Heart left ventricle (tissue), 16 donors: ENCODE results near the gene RABGGTA. TPM values are rescaled to one million over a fixed set of nuclear protein-coding genes. Genes with fewer than 3 reads are reported as not detected.

Experiments used
- ATAC-seq, 4 donors: fragments of 200-7000 bp; cut with Tn5 transposase; one replicate each; pipeline ENCODE4 v1.9.1; 2020 to 2022; ENCODE audit warnings: moderate library complexity in 4 of 4, mild to moderate bottlenecking in 3 of 4, moderate number of reproducible peaks in 1 of 4
- DNase-seq, 5 donors: peaks; one replicate each; pipeline ENCODE4 v3.0.0-alpha.2; 2020
- H3K27ac ChIP-seq, 12 donors: fragments of 200-600 bp; sonication (generic) in 4 of 12; one replicate each; pipeline versions ENCODE4 v1.5.0 to v1.8.0; 2016 to 2022; ENCODE audit warnings: mild to moderate bottlenecking in 2 of 12
- H3K27me3 ChIP-seq, 9 donors: fragments of 200-600 bp; sonication (generic) in 2 of 9; one replicate each; pipeline versions ENCODE4 v1.5.1 to v1.8.0; 2016 to 2022; ENCODE audit warnings: mild to moderate bottlenecking in 3 of 9
- H3K36me3 ChIP-seq, 9 donors: fragments of 200-600 bp; sonication (generic) in 2 of 9; one replicate each; pipeline versions ENCODE4 v1.5.0 to v1.8.0; 2018 to 2022; ENCODE audit warnings: mild to moderate bottlenecking in 2 of 9
- H3K4me1 ChIP-seq, 12 donors: fragments of 200-600 bp; sonication (generic) in 4 of 12; one replicate each; pipeline versions ENCODE4 v1.5.0 to v1.8.0; 2016 to 2022; ENCODE audit warnings: mild to moderate bottlenecking in 3 of 12
- H3K4me3 ChIP-seq, 12 donors: fragments of 200-600 bp; sonication (generic) in 4 of 12; one replicate each; pipeline versions ENCODE4 v1.5.0 to v1.8.0; 2017 to 2022; ENCODE audit warnings: mild to moderate bottlenecking in 9 of 12, moderate library complexity in 4 of 12
- H3K9me3 ChIP-seq, 12 donors: fragments of 200-600 bp; sonication (generic) in 4 of 12; one replicate each; pipeline versions ENCODE4 v1.5.0 to v1.8.0; 2016 to 2022; ENCODE audit warnings: mild to moderate bottlenecking in 1 of 12
- POLR2A ChIP-seq, 2 donors: fragments of 450-650 bp; IDR thresholded peaks; one replicate each; pipeline ENCODE4 v1.6.1; 2017; ENCODE audit warnings: antibody characterized with exemption in 2 of 2, mild to moderate bottlenecking in 2 of 2, moderate library complexity in 2 of 2
- WGBS, 4 donors: extraction: QIAGEN DNeasy Blood & Tissue Kit in 2 of 4; methylation state at CpG; one replicate each; pipeline versions ENCODE4 v1.1.5 to v1.1.7; 2013 to 2018; 5-methylcytosine and 5-hydroxymethylcytosine counted together
- intact Hi-C, 10 donors: fragments of 100-400 bp; cut with DNase I; formaldehyde crosslinking; loops; one replicate each; pipeline versions ENCODE4 v1.11.1 to v1.14.2; 2022
- polyA plus RNA-seq, 2 donors: library from polyadenylated mRNA; stranded (reverse); fragments of 200-250 nt; gene quantifications; one replicate each; pipeline ENCODE4 v1.2.3, GENCODE V29; 2013
- total RNA-seq, 9 donors: library from RNA; depleted of rRNA in 2 of 9; stranded (reverse); fragments of >200 nt in 2 of 9; fragmentation: NEBNext Ultra II Directional in 3 of 9; extraction: Animal tissue kit (Norgen Biotek cat#: 25700) in 3 of 9; gene quantifications; one replicate each; pipeline versions ENCODE4 v1.1.0 to v1.2.4, GENCODE V29; 2016 to 2023
- TF ChIP-seq, protein P1 (sequence below), 12 donors: fragments of 200-600 bp; sonication (generic) in 4 of 12; IDR thresholded peaks; one replicate each; pipeline versions ENCODE4 v1.5.0 to v1.8.0; 2018 to 2022; ENCODE audit warnings: antibody characterized with exemption in 12 of 12, mild to moderate bottlenecking in 5 of 12
- donor health status: ischemic (EF 13 %, LVEDD 7.1; RV severe dilation, severe dysfunction).
- donor health status: healthy with polysubstance abuse.
- donor health status: DM: no; HTN: yes; CAD: no.
- donor health status: DM: no; HTN: no; CAD: no.
- donor health status: ischemic (EF 25% LVEDD 6.9; RV normal size, moderate dysfunction).
- donor health status: ischemic (EF 25% LVEDD 5.7; RV mildly dilated, moderate dysfunction).
- donor health status: healthy.
- donor health status: DM: yes; HTN: yes; CAD: no.
- donor health status: ischemic (EF 35%, LVEDD 5.7; RV mildly dilated, moderate dysfunction).
- donor health status: nonischemic (EF 11% LVEDD 7.7; RV severe dilation, severe dysfunction).
- donor health status: DM: yes; HTN: yes; CAD: no.
- donor health status: PGD.
- donor health status: ischemic (EF 29% LVEDD 5.4; RV normal size, mild dysfunction).
- donor health status: nonischemic (EF 23%, LVEDD 6.1; RV moderate dilation, normal function).

RABGGTA gene
- total and polyA plus RNA-seq, 11 donors = 18.8 to 33.1 (median 26.7) TPM

DNA sequence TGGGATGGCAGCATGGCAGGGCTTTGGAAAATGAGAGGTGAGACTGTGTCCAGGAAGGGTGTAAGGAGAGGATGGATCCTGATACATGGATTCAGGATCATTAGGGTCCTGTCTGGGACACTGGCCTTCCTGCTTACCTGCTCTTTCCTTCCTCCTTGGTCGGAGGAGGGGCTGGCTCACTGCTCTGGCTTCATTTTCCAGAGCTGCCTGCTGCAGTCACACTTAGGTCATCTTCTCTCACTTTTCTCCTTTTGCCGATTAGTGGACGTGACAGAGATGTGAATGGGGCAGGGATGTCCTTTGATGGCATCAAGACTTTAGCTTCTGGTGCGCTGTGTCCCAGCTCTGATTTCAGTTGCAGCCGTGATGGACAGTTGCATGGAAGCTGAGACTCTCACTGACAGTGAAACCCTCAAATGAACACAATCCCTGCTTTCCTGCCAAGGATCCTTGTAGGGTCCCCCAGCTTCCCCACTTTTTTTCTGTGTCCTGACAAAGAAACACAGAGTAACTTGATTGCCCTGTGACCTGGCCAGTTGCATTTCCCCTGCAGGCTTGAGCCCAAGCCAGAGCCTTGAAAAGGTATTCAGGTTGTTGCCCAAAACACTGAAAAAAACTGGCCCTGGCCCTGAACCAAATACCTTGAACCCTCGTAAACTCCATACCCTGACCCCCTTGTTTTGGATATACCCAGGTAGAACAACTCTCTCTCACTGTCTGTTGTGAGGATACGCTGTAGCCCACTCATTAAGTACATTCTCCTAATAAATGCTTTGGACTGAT is 37.1 kb upstream of the RABGGTA start:
- Histone ChIP-seq H3K27me3 (no peaks in the 10 kb centered on the region), H3K9me3 (no peaks in the 10 kb centered on the region), H3K27ac (no peak overlapping the region), H3K4me1 (peaks cover 9 to 59% (median 37%) of the 10 kb centered on the region in 12 donors), H3K36me3 (peaks cover 0 to 44% (median 38%) of the 10 kb centered on the region in 9 donors), H3K4me3 (no peak overlapping the region)
- TF ChIP-seq, protein P1, sequence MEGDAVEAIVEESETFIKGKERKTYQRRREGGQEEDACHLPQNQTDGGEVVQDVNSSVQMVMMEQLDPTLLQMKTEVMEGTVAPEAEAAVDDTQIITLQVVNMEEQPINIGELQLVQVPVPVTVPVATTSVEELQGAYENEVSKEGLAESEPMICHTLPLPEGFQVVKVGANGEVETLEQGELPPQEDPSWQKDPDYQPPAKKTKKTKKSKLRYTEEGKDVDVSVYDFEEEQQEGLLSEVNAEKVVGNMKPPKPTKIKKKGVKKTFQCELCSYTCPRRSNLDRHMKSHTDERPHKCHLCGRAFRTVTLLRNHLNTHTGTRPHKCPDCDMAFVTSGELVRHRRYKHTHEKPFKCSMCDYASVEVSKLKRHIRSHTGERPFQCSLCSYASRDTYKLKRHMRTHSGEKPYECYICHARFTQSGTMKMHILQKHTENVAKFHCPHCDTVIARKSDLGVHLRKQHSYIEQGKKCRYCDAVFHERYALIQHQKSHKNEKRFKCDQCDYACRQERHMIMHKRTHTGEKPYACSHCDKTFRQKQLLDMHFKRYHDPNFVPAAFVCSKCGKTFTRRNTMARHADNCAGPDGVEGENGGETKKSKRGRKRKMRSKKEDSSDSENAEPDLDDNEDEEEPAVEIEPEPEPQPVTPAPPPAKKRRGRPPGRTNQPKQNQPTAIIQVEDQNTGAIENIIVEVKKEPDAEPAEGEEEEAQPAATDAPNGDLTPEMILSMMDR (IDR thresholded peaks at IDR 0.05) = peak in 4 of 12 donors; percentile 1 to 40 (median 23)
- no peak for TF ChIP-seq POLR2A (IDR thresholded peaks at IDR 0.05)
- DNase-seq (peak in 1 of 5 donors; percentile 18), ATAC-seq (no peak)
- WGBS, 4 donors = 82 to 87% (median 85%) methylated on average over 7 of the region's 7 CpGs
- intact Hi-C loops = no loop called here

DNA sequence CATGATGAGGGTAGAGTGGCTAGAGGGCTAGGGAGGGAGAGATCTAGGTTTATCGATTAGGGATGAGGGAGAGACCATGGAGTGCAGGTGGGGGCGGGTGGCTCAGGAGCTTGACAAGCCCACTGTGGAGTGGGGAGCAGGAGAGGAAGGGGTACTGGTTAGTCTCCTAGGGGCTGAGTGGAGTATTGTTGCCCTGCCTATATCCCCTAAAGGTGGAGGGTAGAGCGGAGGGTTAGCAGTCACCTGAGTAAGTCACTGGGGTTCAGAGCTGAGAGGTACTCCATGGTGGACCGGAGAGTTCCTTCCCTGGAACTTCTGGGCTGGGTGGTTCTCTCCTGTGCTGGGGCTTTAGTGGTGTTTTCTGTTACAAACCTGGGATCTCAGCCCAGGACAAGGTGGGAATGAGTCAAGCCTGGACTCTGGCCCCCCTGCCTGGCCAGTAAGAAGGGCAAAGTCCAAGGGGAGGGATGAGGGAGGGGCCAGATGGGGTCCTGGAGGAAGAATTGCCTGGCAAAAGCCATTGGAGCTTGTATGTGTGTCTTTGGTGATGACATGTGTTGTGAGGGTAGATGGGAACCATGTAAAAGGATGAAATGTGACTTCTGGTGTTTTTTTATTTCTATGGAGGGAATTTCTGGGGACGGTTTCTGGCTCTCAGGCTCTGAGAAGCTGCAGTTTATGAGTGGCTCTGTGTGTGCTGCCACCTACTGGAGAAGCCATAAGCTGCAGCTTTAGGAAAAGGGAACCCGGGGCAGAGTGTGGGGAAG is 36.4 kb upstream of the RABGGTA start, which contains the start of gene CIDEB:
Gene CIDEB, minus strand, starts transcription at position 403 of the 767 bp plus-strand sequence. Its CDS starts 119 bp downstream, at position 284.
- Histone ChIP-seq H3K9me3 (no peaks in the 10 kb centered on the region), H3K4me1 (peaks cover 9 to 52% (median 32%) of the 10 kb centered on the region in 12 donors), H3K27me3 (no peaks in the 10 kb centered on the region), H3K4me3 (no peak within 1 kb of the TSS), H3K36me3 (peaks cover 0 to 52% (median 46%) of the 10 kb centered on the region in 9 donors), H3K27ac (no peak within 1 kb of the TSS)
- DNase-seq = peak in 3 of 5 donors; percentile 42 to 59 (median 58)
- no peak for TF ChIP-seq POLR2A (IDR thresholded peaks at IDR 0.05)
- TF ChIP-seq, protein P1 (IDR thresholded peaks at IDR 0.05) = peak; percentile 79 to 96 (median 90)
- intact Hi-C loops = no loop called here
- WGBS, 4 donors = 56 to 63% (median 61%) methylated on average over 6 of the region's 6 CpGs
- peak in 3 of 4 donors; percentile 3 to 23 (median 13) for ATAC-seq

DNA sequence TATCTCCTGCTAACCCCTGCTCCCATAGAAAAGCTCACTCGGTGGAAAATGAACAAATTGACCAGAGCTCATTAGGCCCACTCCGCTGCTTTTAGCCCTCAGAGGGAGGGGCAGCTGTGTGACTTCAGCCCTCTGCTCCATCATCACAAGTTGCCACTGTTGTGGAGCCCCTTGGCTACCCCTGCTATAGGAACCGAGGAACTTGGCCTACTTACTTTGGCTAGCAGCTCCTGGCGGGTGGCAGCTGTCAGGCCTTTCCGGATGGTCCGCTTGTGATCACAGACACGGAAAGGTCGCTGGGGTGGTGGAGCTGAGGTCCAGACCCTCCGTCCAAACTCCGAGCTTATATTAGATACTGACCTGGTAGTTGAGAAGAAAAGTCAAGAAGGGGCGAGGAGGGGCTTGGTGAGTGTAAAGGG is 35.8 kb upstream of the RABGGTA start:
- H3K9me3 ChIP-seq = no peaks in the 10 kb centered on the region
- ATAC-seq = no peak
- intact Hi-C loops = no loop called here
- H3K36me3 ChIP-seq = peaks cover 0 to 58% (median 52%) of the 10 kb centered on the region in 9 donors
- no peak for TF ChIP-seq POLR2A (IDR thresholded peaks at IDR 0.05)
- TF ChIP-seq, protein P1 (IDR thresholded peaks at IDR 0.05) = no peak
- H3K27ac ChIP-seq = no peak overlapping the region
- H3K4me1 ChIP-seq = peaks cover 5 to 46% (median 26%) of the 10 kb centered on the region in 12 donors
- WGBS, 4 donors = 80 to 85% (median 84%) methylated on average over 11 of the region's 11 CpGs
- DNase-seq = peak in 1 of 5 donors; percentile 14
- no peak overlapping the region for H3K4me3 ChIP-seq
- H3K27me3 ChIP-seq = no peaks in the 10 kb centered on the region

DNA sequence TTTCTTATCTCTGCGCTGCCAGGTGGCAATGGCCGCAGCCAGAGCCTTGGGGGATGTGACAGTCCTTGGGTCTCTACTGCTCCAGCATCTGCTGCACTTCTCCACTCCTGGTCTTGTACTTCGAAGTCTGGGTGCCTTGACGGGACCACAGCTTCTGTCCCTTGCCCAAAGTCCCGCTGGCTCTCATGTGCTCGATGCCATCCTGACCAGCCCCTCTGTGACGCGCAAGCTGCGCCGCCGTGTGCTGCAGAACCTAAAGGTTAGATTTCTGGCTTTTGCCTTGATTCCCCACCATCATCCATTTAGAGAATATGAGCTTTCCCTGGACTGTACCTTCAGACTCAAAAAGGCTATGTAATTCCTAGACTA is 32.6 kb upstream of the RABGGTA start:
- H3K36me3 ChIP-seq = peaks cover 0 to 69% (median 64%) of the 10 kb centered on the region in 9 donors
- intact Hi-C loops = no loop called here
- no peak for ATAC-seq
- 96 to 98% (median 97%) methylated on average over 11 of the region's 11 CpGs for WGBS, 4 donors
- H3K9me3 ChIP-seq = no peaks in the 10 kb centered on the region
- H3K4me1 ChIP-seq = peaks cover 0 to 32% (median 16%) of the 10 kb centered on the region in 12 donors
- H3K27me3 ChIP-seq = no peaks in the 10 kb centered on the region
- no peak overlapping the region for H3K27ac ChIP-seq
- no peak for DNase-seq
- no peak for TF ChIP-seq POLR2A (IDR thresholded peaks at IDR 0.05)
- TF ChIP-seq, protein P1 (IDR thresholded peaks at IDR 0.05) = no peak
- H3K4me3 ChIP-seq = no peak overlapping the region
